ENCODE data around the gene TDG.
"Not testable (repeated sequence)": the region's sequence is repeated elsewhere in the genome, so short reads cannot be mapped to it uniquely, and the experiment has no call there.

Gene TDG

DNA sequence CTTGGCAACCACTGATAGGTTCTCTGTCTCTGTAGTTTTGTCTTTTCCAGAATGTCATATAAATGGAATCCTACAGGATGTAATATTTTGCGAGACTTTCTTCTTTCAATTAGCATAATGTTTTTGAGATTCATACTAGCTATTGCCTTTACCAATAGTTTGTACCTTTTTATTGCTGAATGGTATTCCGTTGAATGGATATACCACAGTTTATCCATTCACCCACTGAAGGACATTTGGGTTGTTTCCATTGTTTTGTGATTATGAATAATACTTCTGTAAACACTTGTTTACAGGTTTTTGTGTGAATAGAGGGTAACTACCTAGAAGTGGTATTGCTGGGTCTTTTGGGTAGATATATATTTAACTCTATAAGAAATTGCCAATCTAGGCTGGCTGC lies 58.0 kb downstream of the TDG start:
- no peak for FAIRE-seq

DNA sequence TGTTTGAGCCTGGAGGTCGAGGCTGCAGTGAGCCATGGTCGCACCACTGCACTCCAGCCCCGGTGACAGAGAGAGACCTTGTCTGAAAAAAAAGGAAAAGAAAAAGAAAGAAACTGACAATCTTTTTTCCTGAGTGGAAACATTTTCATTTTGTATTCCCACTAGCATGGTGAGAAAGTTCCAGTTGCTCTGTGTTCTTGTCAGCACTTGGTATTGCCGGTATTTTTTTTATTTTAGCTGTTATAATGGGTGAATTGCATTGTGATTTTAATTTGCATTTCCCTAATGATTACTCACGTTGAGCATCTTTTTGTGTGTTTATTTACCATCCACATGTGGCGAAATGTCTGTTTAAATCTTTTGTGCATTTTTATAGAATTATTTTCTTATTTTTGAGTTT lies 58.7 kb downstream of the TDG start:
- FAIRE-seq = no peak

DNA sequence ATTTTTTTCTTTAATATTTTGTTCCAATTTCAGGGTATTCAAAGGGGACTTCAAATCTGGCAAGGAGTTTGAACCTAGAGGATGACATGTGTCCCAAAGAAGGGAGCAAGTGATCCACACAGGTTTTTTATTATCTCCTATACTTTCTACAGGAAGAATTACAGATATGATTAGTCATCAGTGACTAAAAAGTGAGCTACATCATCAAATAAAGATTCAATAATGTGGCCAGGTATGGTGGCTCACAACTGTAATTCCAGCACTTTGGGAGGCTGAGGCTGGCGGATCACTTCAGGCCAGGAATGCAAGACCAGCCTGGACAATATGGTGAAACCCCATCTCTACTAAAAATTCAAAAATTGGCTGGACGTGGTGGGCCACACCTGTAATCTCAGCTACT lies 60.1 kb downstream of the TDG start:
- no peak for FAIRE-seq

DNA sequence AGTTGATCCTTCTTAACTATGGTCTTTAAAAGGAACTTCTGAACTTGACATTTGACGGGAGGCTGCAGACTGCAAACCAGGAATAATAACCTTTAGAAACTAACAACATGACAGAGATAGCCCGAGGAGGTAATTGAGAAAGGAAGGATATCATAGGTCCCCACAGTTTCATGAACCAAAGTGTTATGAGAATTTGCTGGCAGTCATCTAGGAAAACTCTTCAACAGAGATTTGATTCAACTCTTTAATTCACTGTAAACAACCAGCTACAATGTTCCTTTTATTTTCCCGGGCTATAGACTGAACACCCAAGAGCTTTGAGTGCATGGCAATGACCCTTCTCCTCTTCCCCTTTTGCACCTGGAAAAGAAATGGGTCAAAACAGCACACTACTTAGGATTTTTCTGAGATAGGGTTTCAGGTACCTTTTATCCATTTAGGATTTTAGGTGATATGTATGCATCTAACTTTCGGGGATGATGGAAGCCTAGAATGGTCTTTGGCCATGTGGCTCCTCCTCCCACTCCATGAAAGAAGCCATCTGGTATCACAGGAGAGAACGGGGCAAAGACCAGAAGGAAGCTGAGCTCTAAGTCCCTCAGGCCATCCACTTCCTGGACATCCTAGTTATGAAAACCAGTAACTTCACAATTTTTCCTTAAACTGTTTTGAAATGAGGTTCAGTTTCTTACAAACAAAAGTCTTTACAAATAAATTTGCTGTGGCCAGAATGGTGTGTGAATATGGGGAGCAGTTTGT lies 61.3 kb downstream of the TDG start:
- no peak for FAIRE-seq

DNA sequence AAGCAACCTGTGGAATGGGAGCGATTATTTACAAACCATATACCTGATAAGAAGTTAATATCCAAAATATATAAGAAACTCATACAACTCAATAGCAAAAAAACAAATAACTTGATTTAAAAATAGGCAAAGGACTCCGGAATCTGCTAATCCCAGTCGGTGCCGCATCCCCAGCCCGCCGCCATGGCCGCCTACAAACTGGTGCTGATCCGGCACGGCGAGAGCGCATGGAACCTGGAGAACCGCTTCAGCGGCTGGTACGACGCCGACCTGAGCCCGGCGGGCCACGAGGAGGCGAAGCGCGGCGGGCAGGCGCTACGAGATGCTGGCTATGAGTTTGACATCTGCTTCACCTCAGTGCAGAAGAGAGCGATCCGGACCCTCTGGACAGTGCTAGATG lies 64.9 kb downstream of the TDG start:
- FAIRE-seq = not testable (repeated sequence)

DNA sequence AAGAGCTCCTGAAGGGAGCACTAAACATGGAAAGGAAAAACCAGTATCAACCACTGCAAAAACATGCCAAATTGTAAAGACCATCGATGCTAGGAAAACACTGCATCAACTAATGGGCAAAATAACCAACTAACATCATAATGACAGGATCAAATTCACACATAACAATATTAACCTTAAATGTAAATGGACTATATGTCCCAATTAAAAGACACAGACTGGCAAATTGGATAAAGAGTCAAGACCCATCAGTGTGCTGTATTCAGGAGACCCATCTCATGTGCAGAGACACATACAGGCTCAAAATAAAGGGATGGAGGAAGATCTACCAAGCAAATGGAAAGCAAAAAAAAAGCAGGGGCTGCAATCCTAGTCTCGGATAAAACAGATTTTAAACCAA lies 70.5 kb downstream of the TDG start:
- not testable (repeated sequence) for FAIRE-seq

Measured in TTC549 (cell line).